Calu3 (cell line): Measurements from ENCODE around the gene TMEM37. TPM values are rescaled to one million over a fixed set of nuclear protein-coding genes. Genes with fewer than 3 reads are reported as not detected.

ENCODE experiments used
- BruUV-seq: library from RNA; stranded (reverse); fragments of 400-500 nt; replicated peaks from 2 replicates; lab custom pipeline; 2021; lab: Mats Ljungman, UMichigan
- CTCF ChIA-PET: fragments of 300-600 bp; sonication (Branson Sonifier 250); formaldehyde crosslinking; loops from one replicate; lab custom pipeline; 2022; ENCODE audit warnings: antibody characterized with exemption; lab: Charles Lee
- DNase-seq: peaks from one replicate; pipeline ENCODE4 v3.0.0; 2022
- H3K27ac Mint-ChIP-seq: one replicate; pipeline ENCODE4 v1.8.0; 2022; ENCODE audit warnings: mixed read lengths; ENCODE audit not compliant: unreplicated experiment
- H3K27me3 Mint-ChIP-seq: one replicate; pipeline ENCODE4 v1.8.0; 2022; ENCODE audit warnings: mixed read lengths; ENCODE audit not compliant: unreplicated experiment
- H3K36me3 Mint-ChIP-seq: one replicate; pipeline ENCODE4 v1.8.0; 2022; ENCODE audit warnings: mild to moderate bottlenecking, moderate library complexity, mixed read lengths; ENCODE audit not compliant: insufficient read depth, unreplicated experiment
- H3K4me1 Mint-ChIP-seq: one replicate; pipeline ENCODE4 v1.8.0; 2022; ENCODE audit warnings: mild to moderate bottlenecking, low read depth, mixed read lengths; ENCODE audit not compliant: unreplicated experiment
- H3K4me3 Mint-ChIP-seq: one replicate; pipeline ENCODE4 v1.8.0; 2022; ENCODE audit warnings: mild to moderate bottlenecking, low read depth, moderate library complexity, mixed read lengths; ENCODE audit not compliant: unreplicated experiment
- H3K9me3 Mint-ChIP-seq: one replicate; pipeline ENCODE4 v1.8.0; 2022; ENCODE audit warnings: low read depth, mixed read lengths; ENCODE audit not compliant: unreplicated experiment
- intact Hi-C: fragments of 100-400 bp; cut with micrococcal nuclease; formaldehyde crosslinking; loops from one replicate; pipeline ENCODE4 v1.10.0; 2022; ENCODE audit not compliant: unreplicated experiment
- total RNA-seq: library from RNA; stranded (reverse); gene quantifications from 2 replicates; pipeline ENCODE4 v1.2.3, GENCODE V29; 2022
- TF ChIP-seq, protein P1 (sequence below): fragments of 200-600 bp; IDR thresholded peaks from one replicate; pipeline ENCODE4 v1.8.0; 2022; ENCODE audit warnings: antibody characterized with exemption; ENCODE audit not compliant: unreplicated experiment

TMEM37 gene
- total RNA-seq, 1 experiment from 2014 or later: 0.76 TPM

DNA sequence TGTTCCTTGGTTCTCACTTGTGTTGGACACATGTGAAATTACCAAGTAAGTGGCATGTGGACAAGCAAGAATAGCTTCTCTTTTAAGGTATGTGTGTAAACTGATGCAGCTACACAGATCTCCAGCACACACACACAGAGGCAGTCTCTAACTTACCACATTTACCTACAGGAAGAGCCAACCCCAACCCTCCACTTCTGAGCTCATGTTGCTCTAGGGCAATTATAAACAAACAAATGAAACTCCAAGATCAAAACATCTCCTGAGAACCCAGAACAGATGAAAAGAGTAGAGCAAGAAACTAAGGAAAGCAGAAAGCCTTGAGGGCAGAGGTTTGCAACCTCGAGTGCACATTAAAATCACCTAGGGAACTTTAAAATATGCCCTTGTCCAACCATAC lies 16.0 kb upstream of the TMEM37 start:
- H3K27me3 Mint-ChIP-seq: peaks cover 7% of the 10 kb centered on the region
- H3K36me3 Mint-ChIP-seq: no peaks in the 10 kb centered on the region
- DNase-seq: no peak
- no peak overlapping the region for H3K27ac Mint-ChIP-seq
- no peaks in the 10 kb centered on the region for H3K9me3 Mint-ChIP-seq
- TF ChIP-seq, protein P1, sequence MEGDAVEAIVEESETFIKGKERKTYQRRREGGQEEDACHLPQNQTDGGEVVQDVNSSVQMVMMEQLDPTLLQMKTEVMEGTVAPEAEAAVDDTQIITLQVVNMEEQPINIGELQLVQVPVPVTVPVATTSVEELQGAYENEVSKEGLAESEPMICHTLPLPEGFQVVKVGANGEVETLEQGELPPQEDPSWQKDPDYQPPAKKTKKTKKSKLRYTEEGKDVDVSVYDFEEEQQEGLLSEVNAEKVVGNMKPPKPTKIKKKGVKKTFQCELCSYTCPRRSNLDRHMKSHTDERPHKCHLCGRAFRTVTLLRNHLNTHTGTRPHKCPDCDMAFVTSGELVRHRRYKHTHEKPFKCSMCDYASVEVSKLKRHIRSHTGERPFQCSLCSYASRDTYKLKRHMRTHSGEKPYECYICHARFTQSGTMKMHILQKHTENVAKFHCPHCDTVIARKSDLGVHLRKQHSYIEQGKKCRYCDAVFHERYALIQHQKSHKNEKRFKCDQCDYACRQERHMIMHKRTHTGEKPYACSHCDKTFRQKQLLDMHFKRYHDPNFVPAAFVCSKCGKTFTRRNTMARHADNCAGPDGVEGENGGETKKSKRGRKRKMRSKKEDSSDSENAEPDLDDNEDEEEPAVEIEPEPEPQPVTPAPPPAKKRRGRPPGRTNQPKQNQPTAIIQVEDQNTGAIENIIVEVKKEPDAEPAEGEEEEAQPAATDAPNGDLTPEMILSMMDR: no peak
- CTCF ChIA-PET: no interaction called here
- intact Hi-C loops: no loop called here
- H3K4me3 Mint-ChIP-seq: no peak overlapping the region
- no TSS peak for BruUV-seq
- no peaks in the 10 kb centered on the region for H3K4me1 Mint-ChIP-seq

DNA sequence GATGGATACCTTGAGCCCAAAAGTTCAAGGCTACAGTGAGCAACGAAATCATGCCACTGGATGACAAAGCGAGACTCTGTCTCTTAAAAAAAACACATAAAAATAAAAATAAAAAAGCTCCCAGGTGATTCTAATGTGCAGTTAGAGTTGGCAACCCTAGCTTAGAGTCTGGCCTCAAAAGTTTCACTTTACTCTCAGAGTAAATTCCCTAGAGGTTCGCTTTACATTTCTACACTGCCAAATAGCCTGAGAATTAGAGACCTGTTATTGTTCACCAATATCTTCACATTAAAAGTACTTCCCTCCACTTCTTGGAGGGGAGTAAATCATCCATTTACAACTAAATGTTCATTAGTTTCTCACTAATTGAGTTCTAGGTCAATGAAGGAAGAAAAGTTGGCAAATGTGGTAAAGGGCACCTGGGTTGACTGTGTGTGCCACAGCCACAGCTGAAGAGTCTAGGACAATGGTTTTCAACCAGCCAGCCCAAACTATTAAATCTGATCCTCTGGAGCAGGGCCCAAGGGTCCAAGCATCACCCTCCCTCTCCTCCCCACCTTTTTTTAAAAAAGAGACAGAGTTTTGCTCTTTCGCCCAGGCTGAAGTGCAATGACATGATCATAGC lies 15.2 kb upstream of the TMEM37 start:
- CTCF ChIA-PET: no interaction called here
- intact Hi-C loops: no loop called here
- no peak overlapping the region for H3K4me3 Mint-ChIP-seq
- DNase-seq: no peak
- H3K9me3 Mint-ChIP-seq: no peaks in the 10 kb centered on the region
- TF ChIP-seq, protein P1: no peak
- peaks cover 7% of the 10 kb centered on the region for H3K27me3 Mint-ChIP-seq
- H3K4me1 Mint-ChIP-seq: no peaks in the 10 kb centered on the region
- no peak overlapping the region for H3K27ac Mint-ChIP-seq
- no TSS peak for BruUV-seq
- no peaks in the 10 kb centered on the region for H3K36me3 Mint-ChIP-seq

DNA sequence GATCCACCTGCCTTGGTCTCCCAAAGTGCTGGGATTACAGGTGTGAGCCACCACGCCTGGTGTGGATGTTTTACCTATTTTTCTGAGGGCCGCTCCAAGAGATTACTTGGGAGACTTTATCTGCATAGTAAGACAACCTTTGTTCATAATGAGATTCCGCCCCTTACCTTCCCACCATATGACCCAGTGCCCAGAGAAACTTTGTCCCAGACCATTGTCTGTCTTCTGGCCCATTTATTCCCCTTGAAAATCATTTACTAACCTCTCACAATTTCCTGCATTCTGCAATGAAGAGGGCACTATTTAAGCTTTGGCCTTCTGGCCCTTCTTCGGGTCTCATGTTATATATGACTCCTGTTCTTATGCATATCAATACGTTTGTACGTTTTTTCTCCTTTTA lies 13.7 kb upstream of the TMEM37 start:
- intact Hi-C loops: no loop called here
- peaks cover 7% of the 10 kb centered on the region for H3K27me3 Mint-ChIP-seq
- BruUV-seq: no TSS peak
- no peaks in the 10 kb centered on the region for H3K4me1 Mint-ChIP-seq
- no peak overlapping the region for H3K4me3 Mint-ChIP-seq
- H3K9me3 Mint-ChIP-seq: peaks cover 6% of the 10 kb centered on the region
- TF ChIP-seq, protein P1: no peak
- DNase-seq: no peak
- CTCF ChIA-PET: interaction anchor here (0.7 kb wide), 1 partner anchor 138 kb away, joined by 4 read pairs; no protein-coding TSS in a partner anchor
- H3K36me3 Mint-ChIP-seq: no peaks in the 10 kb centered on the region
- H3K27ac Mint-ChIP-seq: no peak overlapping the region

DNA sequence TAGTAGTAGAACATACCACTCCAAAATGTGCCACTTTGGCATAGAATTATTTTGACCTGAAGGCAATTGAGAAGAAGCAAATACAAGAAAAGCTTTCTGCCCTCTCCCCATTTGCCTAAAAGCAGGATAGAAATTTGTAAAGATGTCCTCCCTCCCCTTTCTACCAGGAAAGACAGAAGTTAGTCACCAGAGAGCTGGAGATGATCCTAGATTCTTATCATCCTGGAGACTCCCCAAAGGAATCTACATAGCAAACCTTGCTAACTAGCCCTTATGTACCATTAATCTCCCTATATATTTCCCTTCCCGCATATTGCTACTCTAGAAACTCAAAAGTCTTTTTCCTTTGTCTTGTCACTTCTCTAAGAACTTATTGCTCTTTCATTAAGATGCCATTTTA lies 12.6 kb upstream of the TMEM37 start:
- intact Hi-C loops: no loop called here
- Mint-ChIP-seq H3K4me3 (no peak overlapping the region), H3K27me3 (peaks cover 7% of the 10 kb centered on the region), H3K4me1 (no peaks in the 10 kb centered on the region), H3K36me3 (no peaks in the 10 kb centered on the region), H3K27ac (no peak overlapping the region), H3K9me3 (peaks cover 6% of the 10 kb centered on the region)
- no peak for DNase-seq
- no TSS peak for BruUV-seq
- TF ChIP-seq, protein P1: no peak
- CTCF ChIA-PET: no interaction called here
